OCI-LY1 (cell line): ENCODE measurements around the gene ANGPTL3.
A peak's percentile ranks its signal among the peaks of the same experiment; 100 is the strongest.

ENCODE experiments used
- H2AFZ ChIP-seq: fragments of 200-600 bp; sonication (generic), shearing (Covaris generic); 2 replicates; pipeline ENCODE4 v1.6.0; 2014; ENCODE audit warnings: antibody characterized with exemption, mild to moderate bottlenecking, low read length
- H3F3A ChIP-seq: fragments of 200-600 bp; sonication (generic), shearing (Covaris generic); 2 replicates; pipeline ENCODE4 v1.6.0; 2014; ENCODE audit warnings: mild to moderate bottlenecking, antibody characterized with exemption, low read length, moderate library complexity; ENCODE audit not compliant: insufficient read depth
- H3K27ac ChIP-seq: fragments of 200-600 bp; sonication (generic); 2 replicates; pipeline ENCODE4 v1.5.1; 2014; ENCODE audit warnings: low read length, mixed run types, mild to moderate bottlenecking, low read depth; ENCODE audit not compliant: poor library complexity, severe bottlenecking
- H3K27me3 ChIP-seq: fragments of 200-600 bp; sonication (generic); 2 replicates; pipeline ENCODE4 v1.6.0; 2014; ENCODE audit warnings: antibody characterized with exemption, mild to moderate bottlenecking, low read length, moderate library complexity; ENCODE audit not compliant: insufficient read depth
- H3K36me3 ChIP-seq: fragments of 200-600 bp; sonication (generic); 2 replicates; pipeline ENCODE4 v1.6.1; 2014; ENCODE audit warnings: mild to moderate bottlenecking, antibody characterized with exemption, low read length, moderate library complexity, mixed read lengths; ENCODE audit not compliant: insufficient read depth
- H3K4me1 ChIP-seq: fragments of 200-600 bp; sonication (generic); 2 replicates; pipeline ENCODE4 v1.5.1; 2014; ENCODE audit warnings: mild to moderate bottlenecking, low read length, moderate library complexity; ENCODE audit not compliant: insufficient read depth, severe bottlenecking
- H3K4me2 ChIP-seq: fragments of 200-600 bp; sonication (generic), shearing (Covaris generic); 2 replicates; pipeline ENCODE4 v1.6.1; 2014; ENCODE audit warnings: low read length
- H3K4me3 ChIP-seq: fragments of 200-600 bp; sonication (generic); 2 replicates; pipeline ENCODE4 v1.5.1; 2014; ENCODE audit warnings: low read length, low read depth, mild to moderate bottlenecking, mixed read lengths; ENCODE audit not compliant: poor library complexity, severe bottlenecking
- H3K79me2 ChIP-seq: fragments of 200-600 bp; shearing (Covaris generic); 2 replicates; pipeline ENCODE4 v1.6.1; 2016; ENCODE audit warnings: mixed run types, low read length, mixed read lengths; ENCODE audit not compliant: insufficient read depth
- H3K9ac ChIP-seq: fragments of 200-600 bp; sonication (generic), shearing (Covaris generic); 2 replicates; pipeline ENCODE4 v1.6.1; 2014; ENCODE audit warnings: mild to moderate bottlenecking, low read length, mixed read lengths
- H3K9me2 ChIP-seq: fragments of 200-600 bp; sonication (generic), shearing (Covaris generic); 2 replicates; pipeline ENCODE4 v1.6.1; 2014; ENCODE audit warnings: low read depth, mild to moderate bottlenecking, low read length, mixed read lengths
- H3K9me3 ChIP-seq: fragments of 200-600 bp; shearing (Covaris generic); 2 replicates; pipeline ENCODE4 v1.6.1; 2014; ENCODE audit warnings: low read length, mixed read lengths
- H4K20me1 ChIP-seq: fragments of 200-600 bp; sonication (generic), shearing (Covaris generic); 2 replicates; pipeline ENCODE4 v1.6.0; 2016; ENCODE audit warnings: mild to moderate bottlenecking, low read length; ENCODE audit not compliant: insufficient read depth
- CTCF ChIP-seq: fragments of 200-600 bp; sonication (generic), shearing (Covaris generic); IDR thresholded peaks from 2 replicates; pipeline ENCODE4 v1.5.1; 2017; ENCODE audit warnings: mild to moderate bottlenecking, antibody characterized with exemption, low read length, moderate library complexity, mixed read lengths
- EZH2 ChIP-seq: fragments of 200-600 bp; sonication (generic), shearing (Covaris generic); IDR thresholded peaks from 2 replicates; pipeline ENCODE4 v1.8.0; 2017; ENCODE audit warnings: borderline replicate concordance, mixed run types, mild to moderate bottlenecking, antibody characterized with exemption, low read length, moderate library complexity, mixed read lengths

ANGPTL3 gene

GRCh38 chr1:62612770-62613169 lies 15.4 kb downstream of the ANGPTL3 start:
- Histone ChIP-seq H3K9me3 (no peaks in the 10 kb centered on the region), H3K9me2 (no peaks in the 10 kb centered on the region), H3K4me2 (peak overlapping the region; percentile 56), H3K27ac (peak overlapping the region; percentile 72), H3K79me2 (no peaks in the 10 kb centered on the region), H3K4me1 (peaks cover 17% of the 10 kb centered on the region), H3K4me3 (peak overlapping the region; percentile 24), H2AFZ (peak overlapping the region; percentile 55; the same call in 1 of the 2 replicates), H3K36me3 (no peaks in the 10 kb centered on the region), H3K9ac (0 out of 2 replicates have a peak overlapping the region, but pooled peaks have one; percentile 3), H4K20me1 (no peaks in the 10 kb centered on the region), H3F3A (no peaks in the 10 kb centered on the region), H3K27me3 (no peaks in the 10 kb centered on the region)
- TF ChIP-seq CTCF = no peak
- no peak for TF ChIP-seq EZH2

DNA sequence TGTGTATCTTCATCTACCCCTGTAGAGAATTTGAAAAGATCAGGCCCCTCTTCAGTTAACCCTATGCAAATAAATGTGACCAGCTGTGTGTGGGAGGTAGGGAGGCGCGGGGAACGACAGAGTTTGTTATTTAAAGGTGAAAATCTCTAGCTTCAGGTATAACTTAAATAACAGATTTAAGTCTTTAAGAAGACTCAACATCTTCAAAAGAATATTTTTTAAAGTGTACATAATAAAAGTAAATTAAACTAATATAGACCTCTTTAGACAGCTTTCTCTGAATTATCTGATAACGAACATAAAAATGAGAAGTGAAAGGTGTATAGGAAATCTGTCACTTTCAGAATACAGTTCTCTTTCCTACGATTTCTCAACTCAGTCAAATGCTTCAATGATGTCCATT lies 16.0 kb downstream of the ANGPTL3 start:
- Histone ChIP-seq H3K4me1 (peaks cover 17% of the 10 kb centered on the region), H3K9me3 (no peaks in the 10 kb centered on the region), H3K4me2 (peak overlapping the region; percentile 56), H2AFZ (peak overlapping the region; percentile 55; the same call in 1 of the 2 replicates), H3K9me2 (no peaks in the 10 kb centered on the region), H3K9ac (0 out of 2 replicates have a peak overlapping the region, but pooled peaks have one; percentile 3), H3K4me3 (peak overlapping the region; percentile 24), H3K27me3 (no peaks in the 10 kb centered on the region), H3F3A (no peaks in the 10 kb centered on the region), H3K36me3 (no peaks in the 10 kb centered on the region), H4K20me1 (no peaks in the 10 kb centered on the region), H3K79me2 (no peaks in the 10 kb centered on the region), H3K27ac (peak overlapping the region; percentile 72)
- TF ChIP-seq EZH2 (no peak), CTCF (no peak)

DNA sequence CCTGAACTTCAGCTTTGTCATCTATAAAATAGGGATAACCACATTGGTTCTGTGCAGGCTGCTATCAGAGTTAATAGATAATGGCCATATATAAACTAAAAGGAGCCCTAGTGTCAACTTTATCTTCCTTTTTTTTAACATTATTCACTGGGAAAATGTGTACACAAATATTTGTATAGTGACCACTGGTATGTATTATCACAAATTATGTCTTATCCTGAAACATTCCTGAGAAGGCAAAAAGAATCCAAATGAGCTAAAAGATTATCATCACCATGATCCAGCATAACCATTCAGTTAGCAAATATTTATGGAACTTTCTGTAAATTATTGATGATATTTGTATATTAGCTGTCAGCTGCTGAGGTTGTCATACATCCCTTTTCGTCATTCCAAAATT lies 16.6 kb downstream of the ANGPTL3 start:
- Histone ChIP-seq H3K79me2 (no peaks in the 10 kb centered on the region), H3K4me2 (peak overlapping the region; percentile 56; the same call in 1 of the 2 replicates), H3K27me3 (no peaks in the 10 kb centered on the region), H3K4me3 (no peak overlapping the region), H3K36me3 (no peaks in the 10 kb centered on the region), H3K9me3 (no peaks in the 10 kb centered on the region), H3K9ac (no peak overlapping the region), H3K9me2 (no peaks in the 10 kb centered on the region), H3K4me1 (peaks cover 17% of the 10 kb centered on the region), H4K20me1 (no peaks in the 10 kb centered on the region), H2AFZ (no peak overlapping the region), H3F3A (no peaks in the 10 kb centered on the region), H3K27ac (peak overlapping the region; percentile 72)
- TF ChIP-seq EZH2 (no peak), CTCF (no peak)
